ENCODE results near the gene OGFOD2. TPM values are rescaled to one million over a fixed set of nuclear protein-coding genes. Genes with fewer than 3 reads are reported as not detected.

The OGFOD2 gene
- total and polyA plus RNA-seq, 2 of the 13 experiments (the other 11 are each of a cell fraction or from before 2014, with no cell fraction given), result 13.2 to 14.6 TPM

- TF ChIP-seq HNF4G (IDR thresholded peaks at IDR 0.05; ENCODE audit: borderline replicate concordance, low read depth, low read length) (no peak), HNF4G (CRISPR knock-in tag; IDR thresholded peaks at IDR 0.05; ENCODE audit: borderline replicate concordance, low read depth) (peak; percentile 32; the same call in 1 of the 2 replicates), CHD2 (IDR thresholded peaks at IDR 0.05; ENCODE audit: low read depth, low read length) (no peak), ZNF430 (CRISPR knock-in tag; IDR thresholded peaks at IDR 0.05) (0 out of 2 replicates have a peak, but pooled peaks have one; percentile 44), MAX (IDR thresholded peaks at IDR 0.05) (peak; percentile 69), ZNF878 (CRISPR knock-in tag; IDR thresholded peaks at IDR 0.05) (no peak), ZNF704 (CRISPR knock-in tag; IDR thresholded peaks at IDR 0.05; ENCODE audit: borderline replicate concordance) (0 out of 2 replicates have a peak, but pooled peaks have one; percentile 20), TFE3 (CRISPR knock-in tag; IDR thresholded peaks at IDR 0.05) (no peak), ZBTB25 (CRISPR knock-in tag; IDR thresholded peaks at IDR 0.05) (peak; percentile 27; the same call in 1 of the 2 replicates), POLR2AphosphoS5 (IDR thresholded peaks at IDR 0.05; ENCODE audit: low read depth, low read length) (peak; percentile 48; the same call in 1 of the 2 replicates), ZNF589 (CRISPR knock-in tag; conservative IDR thresholded peaks at IDR 0.05) (0 out of 2 replicates have a peak, but pooled peaks have one; percentile 40), ZNF747 (CRISPR knock-in tag; IDR thresholded peaks at IDR 0.05; ENCODE audit: borderline replicate concordance) (peak; percentile 30; the same call in 1 of the 2 replicates), MYC (CRISPR knock-in tag; IDR thresholded peaks at IDR 0.05; ENCODE audit: borderline replicate concordance) (peak; percentile 10; the same call in 1 of the 2 replicates), E2F1 (CRISPR knock-in tag; IDR thresholded peaks at IDR 0.05) (peak; percentile 26; the same call in 1 of the 2 replicates), THAP9 (CRISPR knock-in tag; IDR thresholded peaks at IDR 0.05; ENCODE audit: borderline replicate concordance) (0 out of 2 replicates have a peak, but pooled peaks have one; percentile 6), IRF9 (CRISPR knock-in tag; IDR thresholded peaks at IDR 0.05; ENCODE audit: borderline replicate concordance) (peak; percentile 70; the same call in 1 of the 2 replicates), ZNF136 (CRISPR knock-in tag; IDR thresholded peaks at IDR 0.05; ENCODE audit: low read depth) (no peak)
Measured at GRCh38 chr12:122980183-122981035, 5.4 kb downstream of the OGFOD2 start, which contains the start of gene ARL6IP4 (continued).

Data from HepG2 (cell line).